ENCODE data around the gene PNPLA7.

Gene PNPLA7

GRCh38 chr9:137434498-137435380 lies 115.5 kb downstream of the PNPLA7 start:
- DNase-seq (ENCODE audit: low spot score) = no peak

- no peak for DNase-seq (ENCODE audit: low spot score)
These were observed 116.2 kb downstream of the PNPLA7 start for GRCh38 chr9:137433916-137434431.

DNA sequence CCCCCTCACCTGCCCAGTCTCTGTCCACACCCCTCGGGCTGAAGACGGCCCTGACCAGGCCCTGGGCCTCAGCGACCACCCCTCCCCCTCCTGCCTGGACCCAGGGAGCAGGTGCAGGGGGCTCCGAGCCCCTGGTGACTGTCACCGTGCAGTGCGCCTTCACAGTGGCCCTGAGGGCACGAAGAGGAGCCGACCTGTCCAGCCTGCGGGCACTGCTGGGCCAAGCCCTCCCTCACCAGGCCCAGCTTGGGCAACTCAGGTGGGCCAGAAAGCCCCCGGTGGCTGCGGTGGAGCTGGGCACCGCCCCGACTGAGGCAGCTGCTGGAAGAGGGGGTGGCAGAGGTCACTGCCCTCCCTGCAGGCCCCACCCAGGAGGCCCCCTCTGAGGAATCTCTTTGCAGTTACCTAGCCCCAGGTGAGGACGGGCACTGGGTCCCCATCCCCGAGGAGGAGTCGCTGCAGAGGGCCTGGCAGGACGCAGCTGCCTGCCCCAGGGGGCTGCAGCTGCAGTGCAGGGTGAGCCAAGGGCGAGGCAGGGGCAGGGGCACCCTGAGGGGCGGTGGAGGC lies 116.8 kb downstream of the PNPLA7 start:
- no peak for DNase-seq (ENCODE audit: low spot score)

DNA sequence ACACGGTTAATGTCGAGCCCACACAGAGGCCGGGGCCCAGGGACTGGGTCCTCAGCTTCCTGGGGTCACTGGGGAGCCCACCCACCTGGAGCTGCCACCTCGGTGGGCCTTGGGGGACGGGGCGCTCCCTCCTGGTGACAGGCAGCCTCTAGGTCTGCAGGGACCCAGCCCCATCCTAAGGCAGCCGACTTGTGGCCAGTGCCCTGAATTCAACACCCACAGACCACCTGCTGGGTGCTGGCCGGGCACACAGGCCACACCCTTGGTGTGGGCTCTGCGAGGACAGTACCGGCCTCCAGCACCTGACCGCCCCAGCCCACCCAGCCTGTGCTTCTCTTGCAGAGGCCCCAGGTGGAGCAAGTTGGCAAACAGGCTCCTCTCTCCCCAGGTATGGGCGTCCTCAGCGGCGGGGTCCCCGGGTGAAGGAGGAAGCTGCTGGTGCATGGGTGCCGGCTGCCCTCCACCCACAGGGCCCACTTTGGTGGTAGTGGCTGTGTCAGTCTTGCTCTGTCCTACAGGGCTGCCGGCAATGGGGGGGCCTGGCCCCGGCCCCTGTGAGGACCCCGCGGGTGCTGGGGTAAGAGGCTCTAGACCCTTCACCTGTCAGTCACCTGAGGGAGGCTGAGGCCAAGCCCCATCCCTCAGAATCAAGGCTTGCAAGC lies 117.4 kb downstream of the PNPLA7 start:
- DNase-seq (ENCODE audit: low spot score) = no peak

GRCh38 chr9:137431416-137431931 lies 118.7 kb downstream of the PNPLA7 start:
- DNase-seq (ENCODE audit: low spot score) = no peak

GRCh38 chr9:137430723-137431415 lies 119.3 kb downstream of the PNPLA7 start:
- no peak for DNase-seq (ENCODE audit: low spot score)

GRCh38 chr9:137429974-137430722 lies 120.1 kb downstream of the PNPLA7 start:
- no peak for DNase-seq (ENCODE audit: low spot score)

- no peak for DNase-seq (ENCODE audit: low spot score)
These were observed 120.7 kb downstream of the PNPLA7 start for GRCh38 chr9:137429546-137429890.

GRCh38 chr9:137428841-137429545 lies 121.2 kb downstream of the PNPLA7 start:
- DNase-seq (ENCODE audit: low spot score) = no peak

DNA sequence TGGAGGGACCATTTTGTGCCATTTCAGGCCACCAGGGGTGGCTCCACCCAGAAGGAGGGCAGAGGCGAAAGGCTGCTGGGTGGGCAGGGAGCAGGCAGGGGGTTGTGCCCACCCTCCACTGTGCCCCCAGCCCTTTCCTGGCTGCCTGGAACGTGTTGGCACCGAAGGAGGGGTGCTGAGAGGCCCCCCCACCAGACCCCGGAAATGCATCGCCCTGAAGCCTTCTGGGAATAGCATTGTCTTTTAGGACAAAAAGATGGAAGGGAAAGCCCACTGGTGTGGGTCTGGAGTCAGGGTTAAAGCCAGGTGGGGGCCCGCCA lies 121.9 kb downstream of the PNPLA7 start:
- no peak for DNase-seq (ENCODE audit: low spot score)

GRCh38 chr9:137427454-137428310 lies 122.5 kb downstream of the PNPLA7 start:
- DNase-seq (ENCODE audit: low spot score) = no peak

GRCh38 chr9:137426018-137426681 lies 124.1 kb downstream of the PNPLA7 start:
- DNase-seq (ENCODE audit: low spot score) = no peak

GRCh38 chr9:137423514-137424291 lies 126.5 kb downstream of the PNPLA7 start:
- DNase-seq (ENCODE audit: low spot score) = no peak

DNA sequence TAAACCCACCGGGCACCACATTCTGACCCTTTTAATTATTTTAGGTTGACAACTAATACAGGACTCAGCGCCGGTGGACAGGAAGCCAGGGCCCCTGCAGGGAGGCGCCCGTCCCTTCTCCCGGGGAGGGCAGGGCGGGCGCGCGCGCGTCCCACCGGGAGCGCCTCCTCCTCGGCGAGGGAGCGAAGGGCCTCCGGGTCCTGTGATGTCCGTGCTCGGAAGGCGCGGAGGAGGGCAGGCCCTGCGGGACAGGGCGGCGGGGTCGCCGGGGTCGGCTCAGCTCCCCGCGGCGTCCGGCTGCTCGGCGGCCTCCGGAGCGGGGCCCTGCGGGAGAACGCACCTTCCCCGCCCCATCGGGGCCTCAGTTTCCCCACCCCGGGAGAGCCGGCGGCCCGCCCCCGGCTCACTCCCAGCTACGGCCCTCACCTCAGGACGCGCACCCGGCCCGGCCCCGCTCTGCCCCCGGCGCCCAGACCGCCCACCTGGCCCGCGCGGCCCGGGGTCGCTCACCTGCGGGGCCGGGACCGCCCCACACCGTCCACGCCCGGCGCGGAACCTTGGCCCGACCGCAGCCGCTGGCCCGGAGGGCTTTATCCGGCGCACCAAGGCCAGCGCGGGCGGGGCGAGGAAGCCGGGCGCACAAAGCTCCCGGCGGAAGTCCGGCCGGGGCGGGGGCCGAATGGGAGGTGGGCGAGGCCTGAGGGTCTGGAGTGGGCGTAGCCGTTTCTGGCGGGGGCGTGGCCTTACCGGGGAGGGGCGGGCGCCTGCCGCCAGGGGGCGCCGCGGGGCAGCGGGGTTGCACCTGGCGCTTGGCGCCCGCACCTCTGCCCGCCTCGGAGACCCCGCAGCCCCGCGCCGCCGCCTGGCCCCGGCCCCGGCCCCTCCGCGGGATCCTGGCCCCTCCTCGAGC lies 127.3 kb downstream of the PNPLA7 start, which contains the start of the genes EXD3 and NOXA1:
TSS of gene EXD3 (minus strand) at position 559 of the 910 bp plus-strand sequence. CDS start 27,805 bp downstream, outside the sequence.
TSS of gene NOXA1 (plus strand) at position 790 of the 910 bp plus-strand sequence. CDS start 137 bp downstream, outside the sequence.
- peak; percentile 91 for DNase-seq (ENCODE audit: low spot score)

DNA sequence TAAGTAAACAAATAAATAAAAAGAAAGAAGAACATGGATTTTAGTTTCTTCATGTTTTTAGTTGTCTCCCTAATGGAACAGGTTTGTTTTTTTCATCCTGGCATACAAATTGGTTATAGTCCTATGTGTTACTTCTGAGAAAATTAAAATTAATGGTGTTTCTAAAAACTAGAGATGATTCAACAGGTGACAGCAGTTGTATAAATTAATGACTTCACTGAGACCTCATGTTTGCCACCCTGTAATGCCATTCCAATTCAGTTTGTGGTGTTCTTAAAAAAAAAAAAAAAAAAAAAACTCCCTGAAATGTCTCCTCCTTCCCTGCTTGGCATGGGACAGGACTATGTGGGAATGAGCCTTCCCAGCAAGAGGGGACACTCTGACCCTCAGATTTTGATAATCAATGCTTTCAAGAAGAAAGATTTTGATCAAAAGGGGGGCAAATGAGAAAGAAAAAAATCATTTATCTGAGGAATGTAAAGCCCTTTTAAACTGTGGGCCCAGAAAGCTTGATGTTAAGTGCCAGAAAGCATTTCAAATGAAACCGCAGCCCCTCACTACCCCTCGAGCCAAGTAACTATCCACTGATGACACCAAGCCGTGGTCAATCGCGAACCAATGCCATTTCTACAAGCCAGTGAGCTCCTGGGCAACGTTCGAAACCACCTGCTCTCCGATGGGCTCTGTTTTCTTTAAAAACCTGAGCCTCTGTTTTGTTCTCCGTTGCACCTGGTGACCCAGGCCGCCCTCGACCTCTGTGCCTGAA lies 128.2 kb downstream of the PNPLA7 start:
- no peak for DNase-seq (ENCODE audit: low spot score)

All from hepatic stellate cell (primary cell).